H9 (cell line): ENCODE results near the gene MSL2. TPM values are rescaled to one million over a fixed set of nuclear protein-coding genes. Genes with fewer than 3 reads are reported as not detected.
A peak's percentile ranks its signal among the peaks of the same experiment; 100 is the strongest.

Source experiments
- DNase-seq: peaks from one replicate; pipeline ENCODE4 v3.0.0-alpha.2; 2017
- H2AFZ ChIP-seq: one replicate; pipeline ENCODE4 v1.6.1; 2013; ENCODE audit warnings: mild to moderate bottlenecking, low read length, control low read depth, moderate library complexity
- H2AK5ac ChIP-seq: 2 replicates; pipeline ENCODE4 v1.6.1; 2013; ENCODE audit warnings: low read length, control low read depth, mixed read lengths; ENCODE audit not compliant: insufficient read length
- H2BK120ac ChIP-seq: one replicate; pipeline ENCODE4 v1.6.1; 2013; ENCODE audit warnings: low read depth, mild to moderate bottlenecking, low read length, control low read depth, inconsistent platforms; ENCODE audit not compliant: poor library complexity, severe bottlenecking
- H2BK12ac ChIP-seq: 2 replicates; pipeline ENCODE4 v1.6.1; 2013; ENCODE audit warnings: low read length, control low read depth, mixed read lengths, low read depth; ENCODE audit not compliant: insufficient read length
- H2BK15ac ChIP-seq: 2 replicates; pipeline ENCODE4 v1.6.1; 2013; ENCODE audit warnings: low read depth, low read length, control low read depth
- H2BK20ac ChIP-seq: one replicate; pipeline ENCODE4 v1.6.1; 2013; ENCODE audit warnings: low read depth, mild to moderate bottlenecking, low read length, control low read depth, inconsistent platforms; ENCODE audit not compliant: poor library complexity, severe bottlenecking
- H2BK5ac ChIP-seq: 2 replicates; pipeline ENCODE4 v1.6.1; 2013; ENCODE audit warnings: low read length, control low read depth, mixed read lengths; ENCODE audit not compliant: insufficient read length
- H3K14ac ChIP-seq: 2 replicates; pipeline ENCODE4 v1.6.1; 2013; ENCODE audit warnings: low read length, control low read depth; ENCODE audit not compliant: insufficient read depth
- H3K18ac ChIP-seq: 2 replicates; pipeline ENCODE4 v1.6.1; 2013; ENCODE audit warnings: low read depth, mild to moderate bottlenecking, mixed read lengths, low read length, control low read depth; ENCODE audit not compliant: insufficient read length
- H3K23ac ChIP-seq: 2 replicates; pipeline ENCODE4 v1.6.1; 2013; ENCODE audit warnings: low read length, control low read depth, mixed read lengths, low read depth; ENCODE audit not compliant: insufficient read length
- H3K23me2 ChIP-seq: 2 replicates; pipeline ENCODE4 v1.6.1; 2013; ENCODE audit warnings: low read depth, mild to moderate bottlenecking, mixed read lengths, low read length, control low read depth; ENCODE audit not compliant: insufficient read length, poor library complexity, severe bottlenecking
- H3K27ac ChIP-seq: 2 replicates; pipeline ENCODE4 v1.5.1; 2013; ENCODE audit warnings: low read length, control low read depth, mixed read lengths, low read depth; ENCODE audit not compliant: insufficient read length
- H3K27me3 ChIP-seq: 2 replicates; pipeline ENCODE4 v1.6.1; 2013; ENCODE audit warnings: low read length, control low read depth, inconsistent platforms; ENCODE audit not compliant: insufficient read depth
- H3K4ac ChIP-seq: 2 replicates; pipeline ENCODE4 v1.6.1; 2013; ENCODE audit warnings: low read depth, mild to moderate bottlenecking, control low read depth, inconsistent platforms, low read length, moderate library complexity
- H3K4me1 ChIP-seq: 2 replicates; pipeline ENCODE4 v1.6.1; 2013; ENCODE audit warnings: low read length, control low read depth, inconsistent platforms; ENCODE audit not compliant: insufficient read depth
- H3K4me2 ChIP-seq: 2 replicates; pipeline ENCODE4 v1.6.1; 2013; ENCODE audit warnings: low read length, control low read depth, mixed read lengths; ENCODE audit not compliant: insufficient read length, insufficient read depth
- H3K56ac ChIP-seq: 2 replicates; pipeline ENCODE4 v1.6.1; 2013; ENCODE audit warnings: low read depth, mild to moderate bottlenecking, mixed read lengths, low read length, control low read depth; ENCODE audit not compliant: insufficient read length
- H3K79me1 ChIP-seq: 2 replicates; pipeline ENCODE4 v1.6.1; 2013; ENCODE audit warnings: low read depth, mild to moderate bottlenecking, moderate library complexity, low read length, control low read depth, inconsistent platforms; ENCODE audit not compliant: insufficient read depth, poor library complexity, severe bottlenecking
- H3K79me2 ChIP-seq: 2 replicates; pipeline ENCODE4 v1.6.1; 2013; ENCODE audit warnings: low read length, control low read depth, inconsistent platforms; ENCODE audit not compliant: insufficient read depth
- H3K9ac ChIP-seq: 2 replicates; pipeline ENCODE4 v1.6.1; 2013; ENCODE audit warnings: low read length, control low read depth, mixed read lengths; ENCODE audit not compliant: insufficient read length; ENCODE audit errors: extremely low read depth
- H3K9me3 ChIP-seq: one replicate; pipeline ENCODE4 v1.6.1; 2013; ENCODE audit warnings: low read depth, low read length, inconsistent platforms; ENCODE audit not compliant: control insufficient read depth
- H3T11ph ChIP-seq: one replicate; pipeline ENCODE4 v1.6.1; 2013; ENCODE audit warnings: mild to moderate bottlenecking, low read length, control low read depth, inconsistent platforms
- H4K20me1 ChIP-seq: one replicate; pipeline ENCODE4 v1.6.1; 2013; ENCODE audit not compliant: control insufficient read depth, insufficient read length, insufficient read depth
- H4K5ac ChIP-seq: 2 replicates; pipeline ENCODE4 v1.6.1; 2013; ENCODE audit warnings: low read depth, mild to moderate bottlenecking, mixed read lengths, low read length, control low read depth; ENCODE audit not compliant: insufficient read length
- H4K8ac ChIP-seq: replicated peaks from 2 replicates; pipeline ENCODE4 v1.6.1; 2013; ENCODE audit warnings: low read length, control low read depth, mixed read lengths, low read depth; ENCODE audit not compliant: insufficient read length
- H4K91ac ChIP-seq: 2 replicates; pipeline ENCODE4 v1.6.1; 2013; ENCODE audit warnings: low read depth, mild to moderate bottlenecking, moderate library complexity, mixed read lengths, low read length, control low read depth; ENCODE audit not compliant: insufficient read length
- H3K27ac Mint-ChIP-seq, 3 experiments: 2 replicates in 2 of 3; 3 replicates in 1 of 3; pipeline ENCODE4 v1.8.0; 2020 to 2021; ENCODE audit warnings: mixed read lengths in 3 of 3, mild to moderate bottlenecking in 1 of 3, moderate library complexity in 1 of 3
- H3K27me3 Mint-ChIP-seq: 2 replicates; pipeline ENCODE4 v1.8.0; 2021; ENCODE audit warnings: low read depth, mild to moderate bottlenecking, moderate library complexity, mixed read lengths
- H3K36me3 Mint-ChIP-seq, 3 experiments: 2 replicates in 2 of 3; 3 replicates in 1 of 3; pipeline ENCODE4 v1.8.0; 2020 to 2021; ENCODE audit warnings: low read depth in 3 of 3, mixed read lengths in 3 of 3; ENCODE audit not compliant: insufficient read depth in 1 of 3
- H3K4me1 Mint-ChIP-seq, 2 experiments: 2 replicates each; pipeline ENCODE4 v1.8.0; 2020; ENCODE audit warnings: mixed read lengths in 2 of 2
- H3K4me3 Mint-ChIP-seq, 2 experiments: 2 replicates in 1 of 2; 3 replicates in 1 of 2; pipeline ENCODE4 v1.8.0; 2020 to 2021; ENCODE audit warnings: mild to moderate bottlenecking in 2 of 2, mixed read lengths in 2 of 2, moderate library complexity in 1 of 2
- H3K9me3 Mint-ChIP-seq, 2 experiments: 2 replicates in 1 of 2; 3 replicates in 1 of 2; pipeline ENCODE4 v1.8.0; 2020; ENCODE audit warnings: mild to moderate bottlenecking in 2 of 2, mixed read lengths in 2 of 2, moderate library complexity in 1 of 2
- CTCF ChIP-seq: fragments of 200-600 bp; sonication (generic); conservative IDR thresholded peaks from 3 replicates; pipeline ENCODE4 v1.8.0; 2021; ENCODE audit warnings: antibody characterized with exemption, mild to moderate bottlenecking
- WGBS: extraction: QIAGEN DNeasy Blood & Tissue Kit; methylation state at CpG from one replicate; pipeline ENCODE4 v1.1.7; 2013; ENCODE audit warnings: missing lambda C conversion rate, low lambda C conversion rate, mixed read lengths; ENCODE audit not compliant: insufficient read length; ENCODE audit errors: extremely low coverage; 5-methylcytosine and 5-hydroxymethylcytosine counted together
- total RNA-seq: library from RNA; stranded (reverse); gene quantifications from 2 replicates; pipeline ENCODE4 v1.2.1, GENCODE V29; 2021

MSL2 gene
- total RNA-seq, 1 experiment from 2014 or later: 42.7 TPM

- WGBS: 100% methylated on average over 1 of the region's 2 CpGs
- no peak overlapping the region for H3K4ac ChIP-seq
- H4K8ac ChIP-seq: no peak overlapping the region
- no peak overlapping the region for H2BK15ac ChIP-seq
- no peak overlapping the region for H2BK20ac ChIP-seq
- no peak overlapping the region for H3K23ac ChIP-seq
- no peak overlapping the region for H3K9ac ChIP-seq
- H3K27me3 ChIP-seq: no peaks in the 10 kb centered on the region
- 0 out of 5 replicates have a peak overlapping the region, but pooled peaks of 1 of the 2 experiments have one; percentile 6 for H3K4me3 Mint-ChIP-seq
- H3T11ph ChIP-seq: no peak overlapping the region
- H3K23me2 ChIP-seq: no peaks in the 10 kb centered on the region
- peak overlapping the region in 1 of 3 experiments; percentile 81; a peak in 2 of 7 replicates for H3K27ac Mint-ChIP-seq
- H3K79me2 ChIP-seq: no peaks in the 10 kb centered on the region
- H3K9me3 Mint-ChIP-seq: no peaks in the 10 kb centered on the region; a peak in 1 of 5 replicates
- H2AFZ ChIP-seq: no peak overlapping the region
- no peak overlapping the region for H3K4me2 ChIP-seq
- no peaks in the 10 kb centered on the region for H3K9me3 ChIP-seq
- no peak overlapping the region for H3K56ac ChIP-seq
- no peak overlapping the region for H2BK5ac ChIP-seq
- H3K4me1 ChIP-seq: no peaks in the 10 kb centered on the region; the same call in 1 of the 2 replicates
- no peak for DNase-seq
- H4K5ac ChIP-seq: no peak overlapping the region
- no peak overlapping the region for H2AK5ac ChIP-seq
- H3K18ac ChIP-seq: no peak overlapping the region
- H3K79me1 ChIP-seq: no peaks in the 10 kb centered on the region
- no peak for TF ChIP-seq CTCF
- no peak overlapping the region for H4K91ac ChIP-seq
- H2BK120ac ChIP-seq: no peak overlapping the region
- no peaks in the 10 kb centered on the region for H4K20me1 ChIP-seq
- no peaks in the 10 kb centered on the region; a peak in 1 of 7 replicates for H3K36me3 Mint-ChIP-seq
- H2BK12ac ChIP-seq: no peak overlapping the region
- peaks cover 42 to 43% of the 10 kb centered on the region in 2 experiments for H3K4me1 Mint-ChIP-seq
- no peak overlapping the region for H3K14ac ChIP-seq
- no peak overlapping the region for H3K27ac ChIP-seq
- peaks cover 41% of the 10 kb centered on the region for H3K27me3 Mint-ChIP-seq
Measured at GRCh38 chr3:136236109-136236508, 40.0 kb upstream of the MSL2 start.
